DMS53 treated with DMSO at 0.1 percent for 48 hours (cell line): ENCODE measurements around the gene YTHDF1.
A peak's percentile ranks its signal among the peaks of the same experiment; 100 is the strongest.
"Not testable (repeated sequence)": the region's sequence is repeated elsewhere in the genome, so short reads cannot be mapped to it uniquely, and the experiment has no call there.

Experiments used
- DNase-seq: peaks from one replicate; lab custom pipeline; 2025; ENCODE audit not compliant: unreplicated experiment; lab: John Stamatoyannopoulos, UW

Gene YTHDF1

GRCh38 chr20:63216041-63216848 is at the start of gene YTHDF1:
TSS of gene YTHDF1 (minus strand) at chr20:63216131. CDS start at chr20:63215892, 239 bp downstream.
- DNase-seq = peak; percentile 93

GRCh38 chr20:63264519-63264918 is 48.6 kb upstream of the YTHDF1 start:
- no peak for DNase-seq

DNA sequence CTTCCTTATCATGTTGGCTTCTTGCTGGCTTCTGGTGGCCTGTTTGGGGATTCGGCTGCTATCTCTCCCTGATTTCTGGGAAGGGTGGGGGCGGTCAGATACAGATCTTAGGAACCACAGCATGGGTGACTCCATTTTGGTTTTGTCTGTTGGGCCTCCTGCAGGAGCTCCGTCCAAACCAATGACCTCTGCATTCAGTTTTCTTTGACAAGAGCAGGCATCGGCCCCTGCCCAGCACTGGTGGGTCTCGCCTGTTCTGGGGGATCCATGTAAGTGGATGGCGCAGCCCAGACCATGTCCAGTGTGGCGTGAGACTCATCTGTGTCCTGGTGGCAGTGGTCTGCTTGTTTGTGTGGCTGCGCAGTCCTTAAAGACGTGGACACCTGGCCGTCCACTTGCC is 48.1 kb upstream of the YTHDF1 start:
- DNase-seq = no peak

DNA sequence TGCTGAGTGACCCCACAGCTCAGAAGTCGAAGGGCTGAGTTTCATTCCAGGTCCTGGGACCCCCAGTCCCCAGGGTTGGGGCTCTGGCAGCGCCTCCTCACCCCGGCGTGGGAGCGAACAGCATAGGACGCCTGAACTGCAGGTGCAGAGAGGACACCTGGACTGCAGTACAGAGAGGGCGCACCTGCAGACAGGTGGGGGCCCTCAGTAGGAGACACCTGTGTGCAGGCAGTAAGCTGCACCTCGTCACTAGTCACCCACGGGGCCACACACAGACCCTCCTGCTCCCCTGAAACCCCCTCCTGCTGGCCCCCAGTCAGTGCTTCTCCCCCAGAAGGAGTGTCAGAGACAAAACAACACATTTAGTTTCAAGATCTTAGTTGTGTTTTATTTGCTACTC is 46.9 kb upstream of the YTHDF1 start:
- DNase-seq = no peak

GRCh38 chr20:63261795-63262528 is 46.0 kb upstream of the YTHDF1 start:
- no peak for DNase-seq

DNA sequence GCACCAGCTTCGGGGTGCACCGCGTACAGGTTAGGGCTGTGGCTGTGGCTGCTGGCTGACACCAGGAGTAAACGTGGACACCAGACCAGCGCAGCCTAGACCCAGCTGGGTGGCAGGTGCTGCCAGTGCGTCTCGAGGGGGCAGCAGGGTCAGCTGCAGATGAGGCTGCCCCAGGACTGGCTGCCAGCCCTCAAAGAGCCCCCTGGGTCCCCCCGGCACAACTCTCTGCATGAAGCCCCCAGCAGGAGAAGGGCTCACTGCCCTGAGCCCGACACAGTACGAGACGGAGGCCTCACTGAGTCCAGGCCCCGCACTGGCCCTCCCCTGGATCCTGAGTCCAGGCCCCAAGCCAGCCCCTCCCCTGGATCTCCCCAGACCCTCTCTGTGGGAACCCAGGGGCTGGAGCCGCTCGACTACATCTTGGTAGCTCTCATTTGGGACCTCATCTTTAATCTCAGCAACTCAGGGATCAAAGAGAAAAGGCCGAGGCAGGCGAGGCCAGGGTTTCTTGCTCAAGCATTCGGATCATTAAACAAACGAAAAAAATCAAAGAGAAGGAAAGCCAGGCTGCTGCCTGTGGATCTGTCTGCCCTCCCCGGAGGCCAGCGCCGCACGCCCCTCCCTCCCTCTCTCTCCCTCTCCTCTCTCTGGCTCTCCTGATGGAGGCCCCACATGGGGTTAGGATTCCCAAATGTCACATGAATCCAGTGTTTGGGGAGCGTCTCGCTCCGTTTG is 45.3 kb upstream of the YTHDF1 start:
- no peak for DNase-seq

- DNase-seq = no peak
These were observed 44.6 kb upstream of the YTHDF1 start for GRCh38 chr20:63260521-63260920.

DNA sequence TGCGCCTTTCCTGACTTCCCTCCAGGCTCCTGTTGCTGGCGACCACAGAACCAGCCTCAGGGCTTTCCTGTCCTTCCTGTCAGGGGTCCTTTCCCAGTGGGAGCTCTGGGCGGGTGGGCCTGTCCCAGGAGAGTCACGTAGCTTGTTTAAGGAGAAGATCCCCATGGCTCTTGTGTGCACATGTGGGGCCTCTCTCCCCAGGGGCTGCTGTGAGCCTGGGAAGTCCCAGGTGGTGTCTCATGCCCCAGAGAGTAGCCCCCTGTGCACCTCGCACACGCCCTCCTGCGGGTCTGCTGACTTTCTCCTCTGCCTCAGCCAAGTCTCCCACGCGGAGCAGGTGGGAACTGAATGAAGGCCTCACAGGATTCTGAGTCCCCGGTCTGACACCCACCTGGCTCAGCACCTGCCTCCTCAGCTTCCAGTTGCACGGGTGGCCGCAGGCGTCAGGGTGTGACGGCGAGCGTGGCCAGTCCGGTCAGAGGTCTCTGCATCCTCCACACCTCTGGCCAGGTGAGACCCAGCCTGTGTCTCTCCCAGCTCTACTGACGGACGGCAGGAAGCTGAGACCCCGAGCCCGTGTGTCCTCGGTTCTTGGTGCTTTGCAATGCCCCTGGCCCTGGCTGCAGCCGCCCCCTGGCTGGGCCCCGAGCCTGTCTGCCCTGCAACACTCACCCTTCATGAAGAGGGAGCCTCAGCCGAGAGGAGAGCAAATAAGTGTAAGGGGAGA is 44.0 kb upstream of the YTHDF1 start:
- no peak for DNase-seq

GRCh38 chr20:63258781-63259180 is 42.9 kb upstream of the YTHDF1 start:
- DNase-seq = no peak

DNA sequence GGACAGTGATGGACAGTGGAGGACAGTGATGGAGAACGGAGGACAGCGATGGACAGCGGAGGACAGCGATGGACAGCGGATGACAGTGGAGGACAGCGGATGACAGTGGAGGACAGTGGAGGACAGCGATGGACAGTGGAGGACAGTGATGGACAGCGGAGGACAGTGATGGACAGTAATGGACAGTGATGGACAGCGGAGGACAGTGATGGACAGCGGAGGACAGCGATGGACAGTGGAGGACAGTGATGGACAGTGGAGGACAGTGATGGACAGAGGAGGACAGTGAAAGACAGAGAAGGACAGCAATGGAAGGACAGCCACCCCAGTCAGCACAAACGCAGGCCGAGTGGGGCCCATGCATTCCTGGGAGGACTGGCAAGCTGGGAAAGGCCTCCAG is 41.7 kb upstream of the YTHDF1 start:
- no peak for DNase-seq

DNA sequence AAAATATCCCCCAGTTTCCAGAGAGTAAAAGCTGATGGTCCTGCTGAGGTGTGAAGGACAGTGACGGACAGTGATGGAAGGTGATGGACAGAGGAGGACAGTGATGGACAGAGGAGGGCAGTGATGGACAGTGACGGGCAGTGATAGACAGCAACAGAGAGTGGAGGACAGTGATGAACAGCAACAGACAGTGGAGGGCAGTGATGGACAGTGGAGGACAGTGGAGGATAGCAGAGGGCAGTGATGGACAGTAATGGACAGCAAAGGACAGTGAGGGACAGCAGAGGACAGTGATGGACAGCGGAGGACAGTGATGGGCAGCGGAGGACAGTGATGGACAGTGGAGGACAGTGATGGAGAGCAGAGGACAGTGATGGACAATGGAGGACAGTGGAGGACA is 41.0 kb upstream of the YTHDF1 start:
- no peak for DNase-seq

DNA sequence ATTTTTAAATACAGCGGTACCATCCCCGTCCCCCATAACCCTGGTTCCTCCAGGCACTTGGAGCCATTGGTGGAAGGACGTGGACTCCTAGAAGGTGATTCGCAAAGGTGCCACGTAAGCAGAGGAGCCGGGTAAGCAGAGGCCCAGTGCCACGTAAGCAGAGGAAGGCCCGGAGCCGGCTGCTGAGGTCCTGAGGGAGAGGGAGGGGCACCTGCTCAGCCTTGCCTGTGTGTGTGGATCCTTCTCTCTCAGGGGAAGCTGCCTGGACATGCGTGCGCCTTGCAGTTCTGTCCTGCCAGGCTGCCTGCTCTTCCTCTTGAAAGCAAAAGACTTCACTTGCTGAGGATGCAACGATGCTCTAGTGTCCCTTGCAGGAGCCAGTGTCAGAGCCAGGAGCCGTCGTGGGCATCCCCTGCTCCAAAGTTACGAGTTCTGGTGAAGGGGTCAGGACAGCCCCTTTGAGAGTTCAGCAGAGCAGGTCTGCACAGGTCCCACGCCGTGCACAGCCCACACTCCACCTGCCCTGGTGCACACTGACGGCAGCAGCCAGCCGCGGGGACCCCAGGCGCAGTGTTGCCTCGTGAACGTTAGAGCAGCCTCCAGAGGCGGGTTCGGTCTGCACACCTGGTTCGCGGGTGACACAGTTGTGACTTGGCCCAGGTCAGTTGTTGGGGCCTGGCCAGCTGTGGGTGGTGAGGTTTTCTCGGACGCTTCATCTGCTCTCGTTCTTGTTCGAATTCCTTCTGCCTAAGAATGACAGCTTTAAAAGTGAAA is 40.2 kb upstream of the YTHDF1 start:
- no peak for DNase-seq

DNA sequence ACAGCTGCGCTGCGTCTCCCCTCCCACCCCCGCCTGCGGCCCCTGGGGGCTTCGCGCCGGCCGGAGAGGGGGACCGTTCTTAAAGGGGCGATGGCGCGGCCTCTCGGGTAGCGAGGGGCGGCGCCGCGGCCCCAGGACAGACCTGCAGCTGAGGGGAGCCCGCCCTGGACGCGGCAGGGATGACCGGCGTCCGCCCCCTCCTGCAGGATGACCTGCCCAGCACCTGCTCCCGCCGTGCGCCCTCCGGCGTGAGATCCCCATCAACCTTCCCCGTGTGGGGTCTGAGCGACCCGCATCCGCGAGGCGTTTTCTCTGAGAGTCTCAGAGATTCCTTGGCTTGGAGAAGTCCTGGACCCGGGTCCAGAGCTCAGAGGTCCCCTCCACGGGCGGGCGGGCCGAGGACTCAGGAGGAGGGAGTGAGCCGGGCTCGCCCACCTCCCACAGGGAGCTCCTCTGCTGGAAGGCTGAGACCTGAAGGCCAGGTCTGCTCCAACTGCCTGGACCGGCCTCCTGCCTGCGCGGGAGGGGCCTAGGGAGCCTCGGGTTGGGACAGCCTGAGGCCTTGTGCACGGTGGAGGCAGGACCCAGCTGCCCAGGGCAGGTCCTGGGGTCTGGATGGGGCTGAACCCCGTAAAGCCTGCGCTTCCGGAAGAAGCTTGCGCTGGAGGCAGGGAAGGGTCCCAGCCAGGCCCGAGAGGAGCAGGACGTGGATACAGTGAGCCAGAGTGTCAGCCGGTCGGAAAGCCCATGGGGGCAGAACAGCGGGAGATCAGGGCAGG is 38.9 kb upstream of the YTHDF1 start:
- DNase-seq = no peak

GRCh38 chr20:63254232-63254605 is 38.3 kb upstream of the YTHDF1 start, which contains the start of gene NKAIN4:
TSS of gene NKAIN4 (minus strand) at chr20:63254463. CDS start at chr20:63254450, 13 bp downstream.
- DNase-seq = no peak

DNA sequence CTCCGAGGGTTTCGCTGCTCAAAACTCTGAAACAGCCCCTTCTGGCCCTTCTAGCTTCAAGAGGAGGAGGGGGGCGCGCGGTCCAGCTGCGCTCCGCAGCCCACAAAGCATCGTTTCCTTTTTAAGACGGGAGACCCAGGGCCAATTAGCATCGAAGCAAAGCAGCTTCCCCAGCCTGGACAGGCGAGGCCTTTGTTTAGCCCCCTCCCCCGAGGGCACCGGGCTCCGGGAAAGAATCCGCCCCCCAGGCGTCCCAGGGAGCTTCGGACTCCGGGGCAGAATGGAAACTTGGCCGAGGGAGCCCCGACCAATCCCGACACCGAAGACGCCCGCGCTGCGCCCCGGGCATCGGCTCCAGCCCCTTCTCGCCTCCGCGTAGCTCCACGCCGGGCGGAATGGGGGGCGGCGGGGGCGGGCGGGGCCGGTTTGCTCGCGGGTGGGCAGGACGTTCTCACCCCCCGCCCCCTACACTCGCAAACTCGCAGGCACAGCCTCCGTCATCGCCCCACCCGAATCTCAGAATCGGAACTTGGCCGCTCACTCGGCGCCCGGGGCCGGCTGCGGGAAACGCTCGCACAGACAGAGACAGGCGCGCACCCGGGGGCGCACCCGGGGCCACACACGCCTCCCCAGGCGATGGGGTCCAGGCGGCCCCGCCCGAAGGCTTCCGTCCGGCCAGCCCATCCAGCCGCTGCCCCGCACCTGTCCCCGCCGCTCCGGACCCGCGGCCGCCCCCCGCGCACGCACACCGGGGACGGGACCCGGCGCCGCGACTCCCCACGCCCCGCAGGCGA is 37.7 kb upstream of the YTHDF1 start:
- DNase-seq = no peak

DNA sequence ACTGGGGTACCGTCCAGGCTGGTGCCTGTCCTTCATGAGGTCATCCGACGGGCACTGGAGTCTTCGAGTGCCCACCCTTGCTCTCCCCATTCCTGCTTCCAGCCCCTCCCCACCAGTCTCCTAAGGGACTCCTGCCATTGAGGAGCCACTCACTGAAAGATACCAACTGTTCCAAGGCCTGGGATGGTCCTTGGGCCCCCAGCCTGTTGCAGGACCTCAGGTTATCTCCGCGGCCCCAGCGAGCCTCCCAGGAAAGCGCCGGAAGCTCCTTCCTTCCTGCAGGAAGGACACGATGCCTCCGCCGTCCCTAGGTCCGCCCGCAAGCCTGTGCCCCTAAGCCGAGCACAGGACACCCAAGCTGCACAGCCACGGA is 37.1 kb upstream of the YTHDF1 start:
- DNase-seq = no peak

- no peak for DNase-seq
These were observed 36.4 kb upstream of the YTHDF1 start for GRCh38 chr20:63252284-63252711.

DNA sequence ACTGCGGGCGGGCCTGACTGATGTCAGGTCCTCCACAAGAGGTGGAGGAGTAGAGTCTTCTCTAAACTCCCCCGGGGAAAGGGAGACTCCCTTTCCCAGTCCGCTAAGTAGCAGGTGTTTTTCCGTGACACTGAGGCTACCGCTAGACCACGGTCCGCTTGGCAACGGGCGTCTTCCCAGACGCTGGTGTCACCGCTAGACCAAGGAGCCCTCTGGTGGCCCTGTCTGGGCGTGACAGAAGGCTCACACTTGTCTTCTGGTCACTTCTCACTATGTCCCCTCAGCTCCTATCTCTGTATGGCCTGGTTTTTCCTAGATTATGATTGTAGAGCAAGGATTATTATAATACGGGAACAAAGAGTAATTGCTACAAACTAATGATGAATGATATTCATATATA is 35.4 kb upstream of the YTHDF1 start:
- not testable (repeated sequence) for DNase-seq

- DNase-seq = no peak
These were observed 34.0 kb upstream of the YTHDF1 start for GRCh38 chr20:63249891-63250290.
